WTC11 (cell line): ENCODE results near the gene MARCHF4. TPM values are rescaled to one million over a fixed set of nuclear protein-coding genes. Genes with fewer than 3 reads are reported as not detected.

ENCODE experiments used
- ATAC-seq: fragments of 200-7000 bp; cut with Tn5 transposase; 2 replicates; pipeline ENCODE4 v1.10.0; 2021; ENCODE audit warnings: mild to moderate bottlenecking, moderate library complexity
- CTCF ChIA-PET: fragments of 300-600 bp; sonication (Branson Sonifier 250); formaldehyde crosslinking; loops from one replicate; lab custom pipeline; 2021; ENCODE audit warnings: antibody characterized with exemption; lab: Charles Lee
- POLR2A ChIA-PET: fragments of 350-600 bp; sonication (Branson Sonifier 250); formaldehyde crosslinking; loops from one replicate; lab custom pipeline; 2021; ENCODE audit warnings: antibody characterized with exemption; lab: Charles Lee
- DNase-seq: peaks from one replicate; pipeline ENCODE4 v3.0.0; 2021; ENCODE audit warnings: low spot score
- H3K27ac Mint-ChIP-seq: 2 replicates; pipeline ENCODE4 v1.8.0; 2021; ENCODE audit warnings: mixed read lengths
- H3K27me3 Mint-ChIP-seq: 2 replicates; pipeline ENCODE4 v1.8.0; 2021; ENCODE audit warnings: low read depth, mild to moderate bottlenecking, moderate library complexity, mixed read lengths
- H3K36me3 Mint-ChIP-seq: 2 replicates; pipeline ENCODE4 v1.8.0; 2021; ENCODE audit warnings: mixed read lengths
- H3K4me1 Mint-ChIP-seq: 2 replicates; pipeline ENCODE4 v1.8.0; 2022; ENCODE audit warnings: mixed read lengths
- H3K4me3 Mint-ChIP-seq: 2 replicates; pipeline ENCODE4 v1.8.0; 2021; ENCODE audit warnings: mild to moderate bottlenecking, moderate library complexity, mixed read lengths
- H3K9me3 Mint-ChIP-seq: 2 replicates; pipeline ENCODE4 v1.8.0; 2021; ENCODE audit warnings: mixed read lengths
- ATF6 ChIP-seq: sonication (generic); formaldehyde crosslinking; IDR thresholded peaks from 2 replicates; pipeline ENCODE4 v1.8.1; 2023; ENCODE audit warnings: mild to moderate bottlenecking, missing genetic modification reagents
- CDX4 ChIP-seq: fragments of 250-450 bp; sonication (Bioruptor Pico); IDR thresholded peaks from 2 replicates; pipeline ENCODE4 v1.9.0; 2021; ENCODE audit warnings: moderate library complexity, mild to moderate bottlenecking, inconsistent platforms, borderline replicate concordance
- CTCF ChIP-seq: fragments of 200-600 bp; IDR thresholded peaks from 2 replicates; pipeline ENCODE4 v1.8.0; 2022; ENCODE audit warnings: antibody characterized with exemption
- E2F4 ChIP-seq: sonication (generic); formaldehyde crosslinking; IDR thresholded peaks from 2 replicates; pipeline ENCODE4 v1.8.1; 2022; ENCODE audit warnings: low read depth, mild to moderate bottlenecking, moderate library complexity, missing genetic modification reagents, borderline replicate concordance
- ETV6 ChIP-seq: sonication (generic); formaldehyde crosslinking; IDR thresholded peaks from 2 replicates; pipeline ENCODE4 v1.8.1; 2022; ENCODE audit warnings: mild to moderate bottlenecking, missing genetic modification reagents
- GRHL2 ChIP-seq: fragments of 250-450 bp; sonication (Bioruptor Pico); IDR thresholded peaks from 2 replicates; pipeline ENCODE4 v1.8.0; 2022; ENCODE audit warnings: mild to moderate bottlenecking, moderate library complexity; ENCODE audit not compliant: insufficient replicate concordance, severe bottlenecking
- KAT7 ChIP-seq: sonication (generic); formaldehyde crosslinking; IDR thresholded peaks from 2 replicates; pipeline ENCODE4 v1.8.1; 2023; ENCODE audit warnings: missing genetic modification reagents, mild to moderate bottlenecking, borderline replicate concordance
- SP1 ChIP-seq: sonication (generic); formaldehyde crosslinking; conservative IDR thresholded peaks from 2 replicates; pipeline ENCODE4 v1.8.1; 2022; ENCODE audit warnings: missing genetic modification reagents
- TEAD4 ChIP-seq: sonication (generic); formaldehyde crosslinking; IDR thresholded peaks from 2 replicates; pipeline ENCODE4 v1.8.0; 2022; ENCODE audit warnings: mild to moderate bottlenecking, missing genetic modification reagents
- USF2 ChIP-seq: sonication (generic); formaldehyde crosslinking; IDR thresholded peaks from 2 replicates; pipeline ENCODE4 v1.8.1; 2023; ENCODE audit warnings: mild to moderate bottlenecking, missing genetic modification reagents, moderate library complexity
- ZBTB21 ChIP-seq: sonication (generic); formaldehyde crosslinking; IDR thresholded peaks from 2 replicates; pipeline ENCODE4 v1.8.1; 2023; ENCODE audit warnings: mild to moderate bottlenecking, missing genetic modification reagents, borderline replicate concordance
- ZMAT4 ChIP-seq: fragments of 250-450 bp; sonication (Bioruptor Pico); IDR thresholded peaks from 2 replicates; pipeline ENCODE4 v1.9.0; 2021; ENCODE audit warnings: mild to moderate bottlenecking
- ZNF232 ChIP-seq: sonication (generic); formaldehyde crosslinking; IDR thresholded peaks from 2 replicates; pipeline ENCODE4 v1.8.0; 2022; ENCODE audit warnings: mild to moderate bottlenecking, missing genetic modification reagents
- ZNF281 ChIP-seq: sonication (generic); formaldehyde crosslinking; IDR thresholded peaks from 2 replicates; pipeline ENCODE4 v1.8.0; 2023; ENCODE audit warnings: mild to moderate bottlenecking, missing genetic modification reagents
- ZNF416 ChIP-seq: fragments of 250-450 bp; sonication (Bioruptor Pico); IDR thresholded peaks from 2 replicates; pipeline ENCODE4 v1.9.0; 2021; ENCODE audit warnings: mild to moderate bottlenecking, inconsistent platforms
- total RNA-seq: library from RNA; stranded (reverse); gene quantifications from 3 replicates; pipeline ENCODE4 v1.2.3, GENCODE V29; 2021

The MARCHF4 gene
- total RNA-seq, 1 experiment from 2014 or later = 2.6 TPM

- DNase-seq (no peak), ATAC-seq (no peak)
- H3K9me3 Mint-ChIP-seq = no peaks in the 10 kb centered on the region
- ChIA-PET POLR2A (no interaction called here), CTCF (interaction anchor here (1.2 kb wide), 1 partner anchor 42 kb away, joined by 3 read pairs; no protein-coding TSS in a partner anchor)
- peaks cover 3% of the 10 kb centered on the region for H3K27me3 Mint-ChIP-seq
- H3K36me3 Mint-ChIP-seq = no peaks in the 10 kb centered on the region
- peaks cover 15% of the 10 kb centered on the region for H3K4me1 Mint-ChIP-seq
- H3K27ac Mint-ChIP-seq = no peak overlapping the region
- TF ChIP-seq ETV6 (CRISPR knock-in tag) (no peak), ZNF232 (no peak), ZBTB21 (CRISPR knock-in tag) (no peak), USF2 (CRISPR knock-in tag) (no peak), ZNF281 (CRISPR knock-in tag) (no peak)
- H3K4me3 Mint-ChIP-seq = no peak overlapping the region
Measured at GRCh38 chr2:216362730-216363129, 9.6 kb downstream of the MARCHF4 start.

GRCh38 chr2:216355711-216356110 lies 16.6 kb downstream of the MARCHF4 start:
- Mint-ChIP-seq H3K36me3 (no peaks in the 10 kb centered on the region), H3K27me3 (no peaks in the 10 kb centered on the region; the same call in 1 of the 2 replicates), H3K27ac (no peak overlapping the region), H3K4me1 (peaks cover 8% of the 10 kb centered on the region), H3K9me3 (no peaks in the 10 kb centered on the region), H3K4me3 (no peak overlapping the region)
- DNase-seq (no peak), ATAC-seq (peak; percentile 80)
- ChIA-PET CTCF (no interaction called here), POLR2A (no interaction called here)
- TF ChIP-seq CTCF = no peak
- TF ChIP-seq GRHL2 = no peak
- no peak for TF ChIP-seq CDX4 (CRISPR knock-in tag)
- no peak for TF ChIP-seq TEAD4
- TF ChIP-seq SP1 (CRISPR knock-in tag) = no peak
- no peak for TF ChIP-seq ZNF416 (CRISPR knock-in tag)
- TF ChIP-seq ATF6 (CRISPR knock-in tag) = no peak
- TF ChIP-seq ZMAT4 (CRISPR knock-in tag) = no peak
- no peak for TF ChIP-seq E2F4 (CRISPR knock-in tag)
- TF ChIP-seq KAT7 (CRISPR knock-in tag) = no peak
